Measurements from ENCODE around the gene RNF223. TPM values are rescaled to one million over a fixed set of nuclear protein-coding genes. Genes with fewer than 3 reads are reported as not detected.

RNF223 gene
- total and polyA plus RNA-seq, 2 of the 13 experiments (the other 11 are each of a cell fraction or from before 2014, with no cell fraction given): 0.03 TPM; not detected in 1

DNA sequence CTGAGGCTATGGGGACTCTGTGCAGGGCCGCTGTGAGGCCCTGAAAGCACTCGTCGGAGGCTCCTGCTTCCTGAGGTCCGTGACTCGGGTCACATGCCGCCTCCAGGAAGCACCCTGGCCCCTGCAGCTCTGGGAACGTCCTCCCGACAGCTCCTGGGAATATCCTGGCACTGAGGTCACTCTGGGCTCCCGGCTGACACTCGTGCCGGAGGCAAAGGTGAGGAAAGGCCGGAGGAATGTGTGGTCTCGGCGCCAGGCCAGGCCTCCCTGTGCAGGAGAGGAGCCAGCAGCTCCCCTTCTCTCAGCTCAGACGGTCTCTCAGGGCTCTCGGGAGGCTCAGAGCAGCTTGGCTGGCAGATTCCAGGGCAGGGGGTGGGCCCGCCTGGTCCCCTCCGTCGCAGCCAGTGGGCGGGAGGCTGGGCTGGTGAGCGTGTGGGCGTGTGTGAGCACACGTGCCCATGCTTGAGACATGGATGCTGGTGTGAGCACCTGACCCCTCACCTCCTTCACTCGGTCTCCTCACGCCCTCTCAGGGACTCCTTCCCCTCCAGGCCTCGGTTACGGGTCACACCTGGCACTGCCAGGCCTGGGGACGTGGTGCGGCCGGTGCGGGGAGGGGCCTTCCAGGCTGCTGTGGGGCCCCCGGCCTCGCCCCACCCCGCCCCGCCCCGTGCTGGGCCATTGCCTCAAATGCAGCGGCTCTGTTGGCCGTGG lies 5.5 kb upstream of the RNF223 start (continued):
- TF ChIP-seq, protein P1, sequence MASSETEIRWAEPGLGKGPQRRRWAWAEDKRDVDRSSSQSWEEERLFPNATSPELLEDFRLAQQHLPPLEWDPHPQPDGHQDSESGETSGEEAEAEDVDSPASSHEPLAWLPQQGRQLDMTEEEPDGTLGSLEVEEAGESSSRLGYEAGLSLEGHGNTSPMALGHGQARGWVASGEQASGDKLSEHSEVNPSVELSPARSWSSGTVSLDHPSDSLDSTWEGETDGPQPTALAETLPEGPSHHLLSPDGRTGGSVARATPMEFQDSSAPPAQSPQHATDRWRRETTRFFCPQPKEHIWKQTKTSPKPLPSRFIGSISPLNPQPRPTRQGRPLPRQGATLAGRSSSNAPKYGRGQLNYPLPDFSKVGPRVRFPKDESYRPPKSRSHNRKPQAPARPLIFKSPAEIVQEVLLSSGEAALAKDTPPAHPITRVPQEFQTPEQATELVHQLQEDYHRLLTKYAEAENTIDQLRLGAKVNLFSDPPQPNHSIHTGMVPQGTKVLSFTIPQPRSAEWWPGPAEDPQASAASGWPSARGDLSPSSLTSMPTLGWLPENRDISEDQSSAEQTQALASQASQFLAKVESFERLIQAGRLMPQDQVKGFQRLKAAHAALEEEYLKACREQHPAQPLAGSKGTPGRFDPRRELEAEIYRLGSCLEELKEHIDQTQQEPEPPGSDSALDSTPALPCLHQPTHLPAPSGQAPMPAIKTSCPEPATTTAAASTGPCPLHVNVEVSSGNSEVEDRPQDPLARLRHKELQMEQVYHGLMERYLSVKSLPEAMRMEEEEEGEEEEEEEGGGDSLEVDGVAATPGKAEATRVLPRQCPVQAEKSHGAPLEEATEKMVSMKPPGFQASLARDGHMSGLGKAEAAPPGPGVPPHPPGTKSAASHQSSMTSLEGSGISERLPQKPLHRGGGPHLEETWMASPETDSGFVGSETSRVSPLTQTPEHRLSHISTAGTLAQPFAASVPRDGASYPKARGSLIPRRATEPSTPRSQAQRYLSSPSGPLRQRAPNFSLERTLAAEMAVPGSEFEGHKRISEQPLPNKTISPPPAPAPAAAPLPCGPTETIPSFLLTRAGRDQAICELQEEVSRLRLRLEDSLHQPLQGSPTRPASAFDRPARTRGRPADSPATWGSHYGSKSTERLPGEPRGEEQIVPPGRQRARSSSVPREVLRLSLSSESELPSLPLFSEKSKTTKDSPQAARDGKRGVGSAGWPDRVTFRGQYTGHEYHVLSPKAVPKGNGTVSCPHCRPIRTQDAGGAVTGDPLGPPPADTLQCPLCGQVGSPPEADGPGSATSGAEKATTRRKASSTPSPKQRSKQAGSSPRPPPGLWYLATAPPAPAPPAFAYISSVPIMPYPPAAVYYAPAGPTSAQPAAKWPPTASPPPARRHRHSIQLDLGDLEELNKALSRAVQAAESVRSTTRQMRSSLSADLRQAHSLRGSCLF (CRISPR knock-in tag; IDR thresholded peaks at IDR 0.05; ENCODE audit: borderline replicate concordance): no peak
- TF ChIP-seq, protein P2, sequence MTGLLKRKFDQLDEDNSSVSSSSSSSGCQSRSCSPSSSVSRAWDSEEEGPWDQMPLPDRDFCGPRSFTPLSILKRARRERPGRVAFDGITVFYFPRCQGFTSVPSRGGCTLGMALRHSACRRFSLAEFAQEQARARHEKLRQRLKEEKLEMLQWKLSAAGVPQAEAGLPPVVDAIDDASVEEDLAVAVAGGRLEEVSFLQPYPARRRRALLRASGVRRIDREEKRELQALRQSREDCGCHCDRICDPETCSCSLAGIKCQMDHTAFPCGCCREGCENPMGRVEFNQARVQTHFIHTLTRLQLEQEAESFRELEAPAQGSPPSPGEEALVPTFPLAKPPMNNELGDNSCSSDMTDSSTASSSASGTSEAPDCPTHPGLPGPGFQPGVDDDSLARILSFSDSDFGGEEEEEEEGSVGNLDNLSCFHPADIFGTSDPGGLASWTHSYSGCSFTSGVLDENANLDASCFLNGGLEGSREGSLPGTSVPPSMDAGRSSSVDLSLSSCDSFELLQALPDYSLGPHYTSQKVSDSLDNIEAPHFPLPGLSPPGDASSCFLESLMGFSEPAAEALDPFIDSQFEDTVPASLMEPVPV (CRISPR knock-in tag; IDR thresholded peaks at IDR 0.05): peak; percentile 88; the same call in 1 of the 2 replicates
- TF ChIP-seq HNF4A (CRISPR knock-in tag; IDR thresholded peaks at IDR 0.05) (no peak), HNRNPL (IDR thresholded peaks at IDR 0.05; ENCODE audit: low read depth, low read length) (peak; percentile 77; the same call in 1 of the 2 replicates), ZNF660 (CRISPR knock-in tag; IDR thresholded peaks at IDR 0.05; ENCODE audit: borderline replicate concordance, low read depth) (no peak), ELF1 (CRISPR knock-in tag; IDR thresholded peaks at IDR 0.05) (peak; percentile 61), NFE2L2 (IDR thresholded peaks at IDR 0.05; ENCODE audit: low read length) (no peak), EED (CRISPR knock-in tag; IDR thresholded peaks at IDR 0.05) (peak; percentile 74), RORA (CRISPR knock-in tag; IDR thresholded peaks at IDR 0.05) (no peak), SOX5 (CRISPR knock-in tag; IDR thresholded peaks at IDR 0.05; ENCODE audit: borderline replicate concordance) (peak; percentile 24; the same call in 1 of the 2 replicates), ZNF317 (CRISPR knock-in tag; IDR thresholded peaks at IDR 0.05) (0 out of 2 replicates have a peak, but pooled peaks have one; percentile 67), EHMT2 (IDR thresholded peaks at IDR 0.05; ENCODE audit: borderline replicate concordance, low read depth, low read length) (no peak), PHF8 (CRISPR knock-in tag; IDR thresholded peaks at IDR 0.05) (peak; percentile 32; the same call in 1 of the 2 replicates), NONO (IDR thresholded peaks at IDR 0.05) (no peak), NONO (CRISPR knock-in tag; conservative IDR thresholded peaks at IDR 0.05) (peak; percentile 72)
- TF ChIP-seq, protein P3, sequence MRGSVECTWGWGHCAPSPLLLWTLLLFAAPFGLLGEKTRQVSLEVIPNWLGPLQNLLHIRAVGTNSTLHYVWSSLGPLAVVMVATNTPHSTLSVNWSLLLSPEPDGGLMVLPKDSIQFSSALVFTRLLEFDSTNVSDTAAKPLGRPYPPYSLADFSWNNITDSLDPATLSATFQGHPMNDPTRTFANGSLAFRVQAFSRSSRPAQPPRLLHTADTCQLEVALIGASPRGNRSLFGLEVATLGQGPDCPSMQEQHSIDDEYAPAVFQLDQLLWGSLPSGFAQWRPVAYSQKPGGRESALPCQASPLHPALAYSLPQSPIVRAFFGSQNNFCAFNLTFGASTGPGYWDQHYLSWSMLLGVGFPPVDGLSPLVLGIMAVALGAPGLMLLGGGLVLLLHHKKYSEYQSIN (CRISPR knock-in tag; IDR thresholded peaks at IDR 0.05; ENCODE audit: borderline replicate concordance): no peak
- TF ChIP-seq, protein P4, sequence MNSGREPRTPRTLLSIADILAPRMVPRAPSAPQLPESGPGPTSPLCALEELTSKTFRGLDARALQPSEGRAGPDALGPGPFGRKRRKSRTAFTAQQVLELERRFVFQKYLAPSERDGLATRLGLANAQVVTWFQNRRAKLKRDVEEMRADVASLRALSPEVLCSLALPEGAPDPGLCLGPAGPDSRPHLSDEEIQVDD (CRISPR knock-in tag; IDR thresholded peaks at IDR 0.05; ENCODE audit: borderline replicate concordance): no peak
- TF ChIP-seq, protein P5, sequence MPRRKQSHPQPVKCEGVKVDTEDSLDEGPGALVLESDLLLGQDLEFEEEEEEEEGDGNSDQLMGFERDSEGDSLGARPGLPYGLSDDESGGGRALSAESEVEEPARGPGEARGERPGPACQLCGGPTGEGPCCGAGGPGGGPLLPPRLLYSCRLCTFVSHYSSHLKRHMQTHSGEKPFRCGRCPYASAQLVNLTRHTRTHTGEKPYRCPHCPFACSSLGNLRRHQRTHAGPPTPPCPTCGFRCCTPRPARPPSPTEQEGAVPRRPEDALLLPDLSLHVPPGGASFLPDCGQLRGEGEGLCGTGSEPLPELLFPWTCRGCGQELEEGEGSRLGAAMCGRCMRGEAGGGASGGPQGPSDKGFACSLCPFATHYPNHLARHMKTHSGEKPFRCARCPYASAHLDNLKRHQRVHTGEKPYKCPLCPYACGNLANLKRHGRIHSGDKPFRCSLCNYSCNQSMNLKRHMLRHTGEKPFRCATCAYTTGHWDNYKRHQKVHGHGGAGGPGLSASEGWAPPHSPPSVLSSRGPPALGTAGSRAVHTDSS (CRISPR knock-in tag; conservative IDR thresholded peaks at IDR 0.05): no peak
- TF ChIP-seq, protein P6, sequence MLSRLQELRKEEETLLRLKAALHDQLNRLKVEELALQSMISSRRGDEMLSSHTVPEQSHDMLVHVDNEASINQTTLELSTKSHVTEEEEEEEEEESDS (CRISPR knock-in tag; IDR thresholded peaks at IDR 0.05; ENCODE audit: borderline replicate concordance): no peak

Data from HepG2 (cell line).